Esophagus squamous epithelium (tissue), 4 donors: Measurements from ENCODE around the gene TIMM17A.
A peak's percentile ranks its signal among the peaks of the same experiment; 100 is the strongest.

Source experiments
- POLR2A ChIP-seq, 4 donors: fragments of 450-650 bp; IDR thresholded peaks; one replicate each; pipeline ENCODE4 v1.6.1; 2017; ENCODE audit warnings: antibody characterized with exemption in 4 of 4, mild to moderate bottlenecking in 4 of 4, moderate library complexity in 3 of 4
- TF ChIP-seq, protein P1 (sequence below), 6 experiments: fragments of 450-650 bp in 4 of 6; fragments of 200-600 bp in 2 of 6; sonication (generic) in 2 of 6; IDR thresholded peaks; one replicate each; pipeline ENCODE4 v1.5.1; 2016 to 2019; ENCODE audit warnings: antibody characterized with exemption in 6 of 6, mild to moderate bottlenecking in 4 of 6, moderate library complexity in 4 of 6

DNA sequence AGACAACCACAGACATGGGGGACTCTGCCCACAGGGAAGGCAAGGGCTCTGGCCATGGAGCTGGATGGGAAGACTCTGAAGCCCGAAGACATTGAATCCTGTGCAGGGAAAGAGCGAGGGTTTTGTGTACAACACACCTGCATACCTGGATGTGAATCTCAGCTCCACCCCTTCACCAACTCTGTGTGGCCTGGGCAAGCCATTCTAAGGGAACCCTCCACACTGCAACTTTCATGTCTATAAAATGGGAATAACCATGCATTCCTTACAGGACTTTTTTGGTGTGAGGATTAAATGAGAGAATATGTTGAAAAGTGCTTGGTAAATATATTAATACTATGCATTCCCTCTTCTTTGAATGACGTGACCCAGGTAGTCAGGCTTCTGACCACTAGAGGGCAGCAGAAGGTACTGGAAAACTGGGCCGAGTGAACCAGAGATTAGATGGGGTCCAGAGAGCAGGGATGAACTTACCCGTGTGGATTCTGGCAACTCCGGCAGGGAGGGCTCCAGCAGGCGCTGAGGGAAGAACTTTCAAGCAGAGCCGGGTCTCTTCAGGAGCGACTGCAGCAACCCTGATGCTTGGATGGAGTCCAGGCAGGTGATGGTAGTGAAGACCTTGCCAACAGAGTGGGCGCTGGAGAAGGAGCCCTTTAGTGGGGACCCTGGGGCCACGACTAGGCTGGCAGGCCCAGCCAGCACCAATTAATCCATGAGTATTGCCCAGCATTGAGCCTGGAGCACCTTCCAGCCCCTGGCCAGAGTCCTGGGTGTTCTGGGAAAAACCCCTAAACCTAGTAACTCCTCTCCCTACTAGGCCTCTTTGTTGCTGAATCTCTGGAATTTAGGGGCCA is 54.2 kb downstream of the TIMM17A start:
- TF ChIP-seq, protein P1, sequence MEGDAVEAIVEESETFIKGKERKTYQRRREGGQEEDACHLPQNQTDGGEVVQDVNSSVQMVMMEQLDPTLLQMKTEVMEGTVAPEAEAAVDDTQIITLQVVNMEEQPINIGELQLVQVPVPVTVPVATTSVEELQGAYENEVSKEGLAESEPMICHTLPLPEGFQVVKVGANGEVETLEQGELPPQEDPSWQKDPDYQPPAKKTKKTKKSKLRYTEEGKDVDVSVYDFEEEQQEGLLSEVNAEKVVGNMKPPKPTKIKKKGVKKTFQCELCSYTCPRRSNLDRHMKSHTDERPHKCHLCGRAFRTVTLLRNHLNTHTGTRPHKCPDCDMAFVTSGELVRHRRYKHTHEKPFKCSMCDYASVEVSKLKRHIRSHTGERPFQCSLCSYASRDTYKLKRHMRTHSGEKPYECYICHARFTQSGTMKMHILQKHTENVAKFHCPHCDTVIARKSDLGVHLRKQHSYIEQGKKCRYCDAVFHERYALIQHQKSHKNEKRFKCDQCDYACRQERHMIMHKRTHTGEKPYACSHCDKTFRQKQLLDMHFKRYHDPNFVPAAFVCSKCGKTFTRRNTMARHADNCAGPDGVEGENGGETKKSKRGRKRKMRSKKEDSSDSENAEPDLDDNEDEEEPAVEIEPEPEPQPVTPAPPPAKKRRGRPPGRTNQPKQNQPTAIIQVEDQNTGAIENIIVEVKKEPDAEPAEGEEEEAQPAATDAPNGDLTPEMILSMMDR (IDR thresholded peaks at IDR 0.05) = peak; percentile 75 to 95 (median 91)
- no peak for TF ChIP-seq POLR2A (IDR thresholded peaks at IDR 0.05)
